GM18907 (cell line): ENCODE data around the gene CTCF.

Source experiments
- ATAC-seq: cut with Tn5 transposase; IDR thresholded peaks from one replicate; pipeline ENCODE4 v1.9.1; 2021; ENCODE audit warnings: mild to moderate bottlenecking, moderate library complexity; ENCODE audit not compliant: unreplicated experiment

Gene CTCF

GRCh38 chr16:67547423-67548264, 14.7 kb upstream of the CTCF start:
- ATAC-seq = peak; percentile 39

GRCh38 chr16:67548265-67549126, 13.8 kb upstream of the CTCF start:
- peak; percentile 33 for ATAC-seq

- ATAC-seq = no peak
Observed at GRCh38 chr16:67549240-67549639, 13.1 kb upstream of the CTCF start.

- ATAC-seq = no peak
Observed at GRCh38 chr16:67549936-67550335, 12.4 kb upstream of the CTCF start.

GRCh38 chr16:67551091-67551490, 11.2 kb upstream of the CTCF start:
- ATAC-seq = no peak

- no peak for ATAC-seq
Observed at GRCh38 chr16:67551972-67552371, 10.4 kb upstream of the CTCF start.

- ATAC-seq = no peak
Observed at GRCh38 chr16:67552476-67552875, 9.8 kb upstream of the CTCF start.

GRCh38 chr16:67555795-67556212, 6.5 kb upstream of the CTCF start:
- no peak for ATAC-seq

- no peak for ATAC-seq
Observed at GRCh38 chr16:67558859-67559258, 3.5 kb upstream of the CTCF start.

GRCh38 chr16:67560827-67561342, 1.4 kb upstream of the CTCF start:
- ATAC-seq = no peak

- no peak for ATAC-seq
Observed at GRCh38 chr16:67561501-67561823, 864 bp upstream of the CTCF start.

GRCh38 chr16:67561824-67562525, 351 bp upstream of the CTCF start:
- ATAC-seq = peak; percentile 83

- peak; percentile 17 for ATAC-seq
Observed at GRCh38 chr16:67562918-67563707, 787 bp downstream of the CTCF start.

- no peak for ATAC-seq
Observed at GRCh38 chr16:67563708-67564468, 1.6 kb downstream of the CTCF start.

GRCh38 chr16:67565470-67566100, 3.3 kb downstream of the CTCF start:
- ATAC-seq = no peak

- ATAC-seq = no peak
Observed at GRCh38 chr16:67571464-67571863, 9.1 kb downstream of the CTCF start.

GRCh38 chr16:67571981-67572431, 9.7 kb downstream of the CTCF start:
- ATAC-seq = no peak

- ATAC-seq = no peak
Observed at GRCh38 chr16:67579686-67580085, 17.4 kb downstream of the CTCF start.

- ATAC-seq = no peak
Observed at GRCh38 chr16:67580202-67580601, 17.9 kb downstream of the CTCF start.
